ENCODE data around the gene PRDM1.

PRDM1 gene

DNA sequence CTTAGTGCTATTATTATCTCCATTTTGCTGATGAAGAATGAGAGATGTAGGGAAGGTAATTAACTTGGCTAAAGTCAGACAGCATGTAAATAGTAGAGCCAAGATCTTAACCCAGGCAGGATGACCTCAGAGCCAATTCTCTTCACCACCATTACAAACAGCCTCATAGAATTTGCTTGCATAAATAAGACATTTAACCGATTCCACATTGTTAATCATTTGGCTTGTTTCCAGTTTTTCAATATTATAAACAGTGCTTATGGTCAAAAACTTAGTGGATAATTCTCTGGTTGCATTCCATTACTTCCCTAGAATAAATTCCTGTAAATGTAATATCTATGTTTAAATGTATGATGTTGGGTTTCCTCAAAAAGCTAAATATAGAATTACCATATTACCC is 19.1 kb upstream of the PRDM1 start:
- POLR2A ChIA-PET: no interaction called here

DNA sequence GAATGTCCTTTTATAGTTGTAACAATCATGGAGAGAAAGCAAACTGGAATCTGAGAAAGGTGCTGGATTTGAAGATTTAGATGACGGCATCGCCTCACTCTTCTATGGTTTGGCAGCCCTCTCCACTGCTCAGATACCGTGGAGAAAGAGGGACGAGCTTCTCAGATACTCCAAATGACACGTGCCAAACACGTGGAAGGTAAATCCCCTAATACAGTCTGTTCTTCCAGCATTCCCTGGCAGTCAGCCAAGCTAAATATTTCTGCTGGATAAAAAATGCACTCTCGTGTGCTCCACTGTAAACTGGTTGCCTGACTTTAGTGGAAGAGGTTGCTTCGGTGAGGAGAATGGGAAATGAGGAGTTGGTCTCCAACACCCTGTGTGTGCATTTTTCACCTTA is 16.7 kb upstream of the PRDM1 start:
- Histone ChIP-seq H3K4me3 (ENCODE audit: low read depth, low read length) (no peak overlapping the region), H3K36me3 (ENCODE audit: control insufficient read depth in 2 of 2, insufficient read depth in 1 of 2, low read length in 2 of 2) (no peaks in the 10 kb centered on the region), H3K9me3 (ENCODE audit: control insufficient read depth, insufficient read depth, low read depth, low read length) (no peaks in the 10 kb centered on the region), H3K4me1 (ENCODE audit: control insufficient read depth, insufficient read depth, low read length) (peaks cover 8% of the 10 kb centered on the region; the same call in 1 of the 2 replicates), H3K27ac (ENCODE audit: extremely low read depth, low read depth, low read length) (no peak overlapping the region)
- ChIA-PET POLR2A (interaction anchor here (0.9 to 1.3 kb wide), 3 partner anchors 17 to 256 kb away, joined by 3 to 5 read pairs (median 3); partner anchors contain the start of genes ATG5 and PRDM1), CTCF (interaction anchor here (0.7 to 1.7 kb wide), 4 partner anchors 77 to 268 kb away, joined by 3 to 6 read pairs (median 3); no protein-coding TSS in a partner anchor)
- TF ChIP-seq MZF1 (tag by site-specific recombination; IDR thresholded peaks at IDR 0.05; ENCODE audit: borderline replicate concordance) (peak; percentile 100), ZNF184 (tag by site-specific recombination; IDR thresholded peaks at IDR 0.05) (peak; percentile 80; the same call in 1 of the 2 replicates), ZNF473 (tag by site-specific recombination; IDR thresholded peaks at IDR 0.05) (no peak), ZNF837 (tag by site-specific recombination; IDR thresholded peaks at IDR 0.05) (no peak), ZNF302 (tag by site-specific recombination; IDR thresholded peaks at IDR 0.05; ENCODE audit: low read depth) (no peak), ZNF155 (tag by site-specific recombination; IDR thresholded peaks at IDR 0.05) (no peak), KLF9 (tag by site-specific recombination; IDR thresholded peaks at IDR 0.05; ENCODE audit: low read depth) (no peak), ZNF394 (tag by site-specific recombination; IDR thresholded peaks at IDR 0.05; ENCODE audit: borderline replicate concordance) (peak; percentile 100), ZNF558 (tag by site-specific recombination; IDR thresholded peaks at IDR 0.05) (peak; percentile 84), ZFP69B (tag by site-specific recombination; IDR thresholded peaks at IDR 0.05) (peak; percentile 33), ZNF24 (tag by site-specific recombination; IDR thresholded peaks at IDR 0.05) (peak; percentile 92), ZNF777 (tag by site-specific recombination; IDR thresholded peaks at IDR 0.05; ENCODE audit: borderline replicate concordance) (no peak), ZNF623 (tag by site-specific recombination; IDR thresholded peaks at IDR 0.05) (no peak), FEZF1 (tag by site-specific recombination; IDR thresholded peaks at IDR 0.05) (peak; percentile 93), KLF10 (tag by site-specific recombination; IDR thresholded peaks at IDR 0.05) (peak; percentile 68; the same call in 1 of the 2 replicates), SP7 (tag by site-specific recombination; IDR thresholded peaks at IDR 0.05) (peak; percentile 95), RBAK (tag by site-specific recombination; IDR thresholded peaks at IDR 0.05) (no peak), MEIS1 (CRISPR knock-in tag; IDR thresholded peaks at IDR 0.05; ENCODE audit: borderline replicate concordance) (no peak)
- TF ChIP-seq, protein P1, sequence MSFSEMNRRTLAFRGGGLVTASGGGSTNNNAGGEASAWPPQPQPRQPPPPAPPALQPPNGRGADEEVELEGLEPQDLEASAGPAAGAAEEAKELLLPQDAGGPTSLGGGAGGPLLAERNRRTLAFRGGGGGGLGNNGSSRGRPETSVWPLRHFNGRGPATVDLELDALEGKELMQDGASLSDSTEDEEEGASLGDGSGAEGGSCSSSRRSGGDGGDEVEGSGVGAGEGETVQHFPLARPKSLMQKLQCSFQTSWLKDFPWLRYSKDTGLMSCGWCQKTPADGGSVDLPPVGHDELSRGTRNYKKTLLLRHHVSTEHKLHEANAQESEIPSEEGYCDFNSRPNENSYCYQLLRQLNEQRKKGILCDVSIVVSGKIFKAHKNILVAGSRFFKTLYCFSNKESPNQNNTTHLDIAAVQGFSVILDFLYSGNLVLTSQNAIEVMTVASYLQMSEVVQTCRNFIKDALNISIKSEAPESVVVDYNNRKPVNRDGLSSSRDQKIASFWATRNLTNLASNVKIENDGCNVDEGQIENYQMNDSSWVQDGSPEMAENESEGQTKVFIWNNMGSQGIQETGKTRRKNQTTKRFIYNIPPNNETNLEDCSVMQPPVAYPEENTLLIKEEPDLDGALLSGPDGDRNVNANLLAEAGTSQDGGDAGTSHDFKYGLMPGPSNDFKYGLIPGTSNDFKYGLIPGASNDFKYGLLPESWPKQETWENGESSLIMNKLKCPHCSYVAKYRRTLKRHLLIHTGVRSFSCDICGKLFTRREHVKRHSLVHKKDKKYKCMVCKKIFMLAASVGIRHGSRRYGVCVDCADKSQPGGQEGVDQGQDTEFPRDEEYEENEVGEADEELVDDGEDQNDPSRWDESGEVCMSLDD (tag by site-specific recombination; IDR thresholded peaks at IDR 0.05): no peak
- TF ChIP-seq, protein P2, sequence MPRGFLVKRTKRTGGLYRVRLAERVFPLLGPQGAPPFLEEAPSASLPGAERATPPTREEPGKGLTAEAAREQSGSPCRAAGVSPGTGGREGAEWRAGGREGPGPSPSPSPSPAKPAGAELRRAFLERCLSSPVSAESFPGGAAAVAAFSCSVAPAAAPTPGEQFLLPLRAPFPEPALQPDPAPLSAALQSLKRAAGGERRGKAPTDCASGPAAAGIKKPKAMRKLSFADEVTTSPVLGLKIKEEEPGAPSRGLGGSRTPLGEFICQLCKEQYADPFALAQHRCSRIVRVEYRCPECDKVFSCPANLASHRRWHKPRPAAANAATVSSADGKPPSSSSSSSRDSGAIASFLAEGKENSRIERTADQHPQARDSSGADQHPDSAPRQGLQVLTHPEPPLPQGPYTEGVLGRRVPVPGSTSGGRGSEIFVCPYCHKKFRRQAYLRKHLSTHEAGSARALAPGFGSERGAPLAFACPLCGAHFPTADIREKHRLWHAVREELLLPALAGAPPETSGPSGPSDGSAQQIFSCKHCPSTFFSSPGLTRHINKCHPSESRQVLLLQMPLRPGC (tag by site-specific recombination; IDR thresholded peaks at IDR 0.05): peak; percentile 83
- TF ChIP-seq, protein P3, sequence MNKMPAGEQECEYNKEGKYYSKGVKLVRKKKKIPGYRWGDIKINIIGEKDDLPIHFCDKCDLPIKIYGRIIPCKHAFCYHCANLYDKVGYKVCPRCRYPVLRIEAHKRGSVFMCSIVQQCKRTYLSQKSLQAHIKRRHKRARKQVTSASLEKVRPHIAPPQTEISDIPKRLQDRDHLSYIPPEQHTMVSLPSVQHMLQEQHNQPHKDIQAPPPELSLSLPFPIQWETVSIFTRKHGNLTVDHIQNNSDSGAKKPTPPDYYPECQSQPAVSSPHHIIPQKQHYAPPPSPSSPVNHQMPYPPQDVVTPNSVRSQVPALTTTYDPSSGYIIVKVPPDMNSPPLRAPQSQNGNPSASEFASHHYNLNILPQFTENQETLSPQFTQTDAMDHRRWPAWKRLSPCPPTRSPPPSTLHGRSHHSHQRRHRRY (tag by site-specific recombination; IDR thresholded peaks at IDR 0.05): no peak
- TF ChIP-seq, protein P4, sequence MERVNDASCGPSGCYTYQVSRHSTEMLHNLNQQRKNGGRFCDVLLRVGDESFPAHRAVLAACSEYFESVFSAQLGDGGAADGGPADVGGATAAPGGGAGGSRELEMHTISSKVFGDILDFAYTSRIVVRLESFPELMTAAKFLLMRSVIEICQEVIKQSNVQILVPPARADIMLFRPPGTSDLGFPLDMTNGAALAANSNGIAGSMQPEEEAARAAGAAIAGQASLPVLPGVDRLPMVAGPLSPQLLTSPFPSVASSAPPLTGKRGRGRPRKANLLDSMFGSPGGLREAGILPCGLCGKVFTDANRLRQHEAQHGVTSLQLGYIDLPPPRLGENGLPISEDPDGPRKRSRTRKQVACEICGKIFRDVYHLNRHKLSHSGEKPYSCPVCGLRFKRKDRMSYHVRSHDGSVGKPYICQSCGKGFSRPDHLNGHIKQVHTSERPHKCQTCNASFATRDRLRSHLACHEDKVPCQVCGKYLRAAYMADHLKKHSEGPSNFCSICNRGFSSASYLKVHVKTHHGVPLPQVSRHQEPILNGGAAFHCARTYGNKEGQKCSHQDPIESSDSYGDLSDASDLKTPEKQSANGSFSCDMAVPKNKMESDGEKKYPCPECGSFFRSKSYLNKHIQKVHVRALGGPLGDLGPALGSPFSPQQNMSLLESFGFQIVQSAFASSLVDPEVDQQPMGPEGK (tag by site-specific recombination; IDR thresholded peaks at IDR 0.05): no peak

More for the DNA sequence above, 19.1 kb upstream of the PRDM1 start:
- TF ChIP-seq KLF7 (tag by site-specific recombination; IDR thresholded peaks at IDR 0.05; ENCODE audit: borderline replicate concordance): no peak
- TF ChIP-seq, protein P5, sequence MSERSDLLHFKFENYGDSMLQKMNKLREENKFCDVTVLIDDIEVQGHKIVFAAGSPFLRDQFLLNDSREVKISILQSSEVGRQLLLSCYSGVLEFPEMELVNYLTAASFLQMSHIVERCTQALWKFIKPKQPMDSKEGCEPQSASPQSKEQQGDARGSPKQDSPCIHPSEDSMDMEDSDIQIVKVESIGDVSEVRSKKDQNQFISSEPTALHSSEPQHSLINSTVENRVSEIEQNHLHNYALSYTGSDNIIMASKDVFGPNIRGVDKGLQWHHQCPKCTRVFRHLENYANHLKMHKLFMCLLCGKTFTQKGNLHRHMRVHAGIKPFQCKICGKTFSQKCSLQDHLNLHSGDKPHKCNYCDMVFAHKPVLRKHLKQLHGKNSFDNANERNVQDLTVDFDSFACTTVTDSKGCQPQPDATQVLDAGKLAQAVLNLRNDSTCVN (tag by site-specific recombination; optimal IDR thresholded peaks at IDR 0.05): no peak
- TF ChIP-seq, protein P6, sequence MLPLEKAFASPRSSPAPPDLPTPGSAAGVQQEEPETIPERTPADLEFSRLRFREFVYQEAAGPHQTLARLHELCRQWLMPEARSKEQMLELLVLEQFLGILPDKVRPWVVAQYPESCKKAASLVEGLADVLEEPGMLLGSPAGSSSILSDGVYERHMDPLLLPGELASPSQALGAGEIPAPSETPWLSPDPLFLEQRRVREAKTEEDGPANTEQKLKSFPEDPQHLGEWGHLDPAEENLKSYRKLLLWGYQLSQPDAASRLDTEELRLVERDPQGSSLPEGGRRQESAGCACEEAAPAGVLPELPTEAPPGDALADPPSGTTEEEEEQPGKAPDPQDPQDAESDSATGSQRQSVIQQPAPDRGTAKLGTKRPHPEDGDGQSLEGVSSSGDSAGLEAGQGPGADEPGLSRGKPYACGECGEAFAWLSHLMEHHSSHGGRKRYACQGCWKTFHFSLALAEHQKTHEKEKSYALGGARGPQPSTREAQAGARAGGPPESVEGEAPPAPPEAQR (tag by site-specific recombination; IDR thresholded peaks at IDR 0.05): no peak
- Histone ChIP-seq H3K4me3 (ENCODE audit: low read depth, low read length) (no peak overlapping the region), H3K36me3 (ENCODE audit: control insufficient read depth in 2 of 2, insufficient read depth in 1 of 2, low read length in 2 of 2) (no peaks in the 10 kb centered on the region), H3K4me1 (ENCODE audit: control insufficient read depth, insufficient read depth, low read length) (peaks cover 8% of the 10 kb centered on the region; the same call in 1 of the 2 replicates), H3K9me3 (ENCODE audit: control insufficient read depth, insufficient read depth, low read depth, low read length) (no peaks in the 10 kb centered on the region), H3K27ac (ENCODE audit: extremely low read depth, low read depth, low read length) (no peak overlapping the region)
- CTCF ChIA-PET: no interaction called here
